Measurements from ENCODE around the gene YY1. TPM values are rescaled to one million over a fixed set of nuclear protein-coding genes. Genes with fewer than 3 reads are reported as not detected.

The YY1 gene
- total RNA-seq, 1 experiment from 2014 or later: 97.0 TPM

GRCh38 chr14:100279563-100279962 is 40.6 kb downstream of the YY1 start:
- Histone ChIP-seq H3K27me3 (replicated peaks; ENCODE audit: insufficient read depth, low read depth, low read length, poor library complexity) (no peaks in the 10 kb centered on the region), H3K9me3 (ENCODE audit: low read depth, low read length, poor library complexity, severe bottlenecking) (no peaks in the 10 kb centered on the region), H3K27ac (ENCODE audit: low read depth, low read length, poor library complexity, severe bottlenecking) (no peak overlapping the region), H3K4me3 (ENCODE audit: low read depth, low read length, poor library complexity, severe bottlenecking) (no peak overlapping the region), H3K4me1 (ENCODE audit: insufficient read depth, low read length, poor library complexity, severe bottlenecking) (no peaks in the 10 kb centered on the region), H3K36me3 (ENCODE audit: insufficient read depth, low read length, poor library complexity, severe bottlenecking) (peaks cover 18% of the 10 kb centered on the region)
- no TSS peak for BruUV-seq (replicated peaks)
- ChIA-PET POLR2A (ENCODE audit: low non-redundant PET) (no interaction called here), CTCF (no interaction called here)
- TF ChIP-seq EZH2 (IDR thresholded peaks at IDR 0.05; ENCODE audit: borderline replicate concordance, low read depth, low read length, poor library complexity, severe bottlenecking) (no peak), CTCF (conservative IDR thresholded peaks at IDR 0.05; ENCODE audit: low read depth, low read length) (no peak)
- intact Hi-C loops (cut with micrococcal nuclease; ENCODE audit: unreplicated experiment): no loop called here
- DNase-seq (ENCODE audit: low spot score): no peak

GRCh38 chr14:100281286-100282082 is 42.5 kb downstream of the YY1 start:
- no peak for DNase-seq (ENCODE audit: low spot score)
- Histone ChIP-seq H3K9me3 (ENCODE audit: low read depth, low read length, poor library complexity, severe bottlenecking) (no peaks in the 10 kb centered on the region), H3K27ac (ENCODE audit: low read depth, low read length, poor library complexity, severe bottlenecking) (no peak overlapping the region), H3K27me3 (replicated peaks; ENCODE audit: insufficient read depth, low read depth, low read length, poor library complexity) (no peaks in the 10 kb centered on the region), H3K4me1 (ENCODE audit: insufficient read depth, low read length, poor library complexity, severe bottlenecking) (peaks cover 3% of the 10 kb centered on the region), H3K4me3 (ENCODE audit: low read depth, low read length, poor library complexity, severe bottlenecking) (no peak overlapping the region), H3K36me3 (ENCODE audit: insufficient read depth, low read length, poor library complexity, severe bottlenecking) (peaks cover 17% of the 10 kb centered on the region)
- POLR2A ChIA-PET (ENCODE audit: low non-redundant PET): no interaction called here
- intact Hi-C loops (cut with micrococcal nuclease; ENCODE audit: unreplicated experiment): no loop called here
- BruUV-seq (replicated peaks): no TSS peak
- TF ChIP-seq CTCF (conservative IDR thresholded peaks at IDR 0.05; ENCODE audit: low read depth, low read length) (no peak), EZH2 (IDR thresholded peaks at IDR 0.05; ENCODE audit: borderline replicate concordance, low read depth, low read length, poor library complexity, severe bottlenecking) (no peak)
- CTCF ChIA-PET: no interaction called here

- Histone ChIP-seq H3K4me1 (ENCODE audit: insufficient read depth, low read length, poor library complexity, severe bottlenecking) (peaks cover 3% of the 10 kb centered on the region), H3K36me3 (ENCODE audit: insufficient read depth, low read length, poor library complexity, severe bottlenecking) (peaks cover 12% of the 10 kb centered on the region), H3K27me3 (replicated peaks; ENCODE audit: insufficient read depth, low read depth, low read length, poor library complexity) (no peaks in the 10 kb centered on the region), H3K4me3 (ENCODE audit: low read depth, low read length, poor library complexity, severe bottlenecking) (no peak overlapping the region), H3K9me3 (ENCODE audit: low read depth, low read length, poor library complexity, severe bottlenecking) (no peaks in the 10 kb centered on the region), H3K27ac (ENCODE audit: low read depth, low read length, poor library complexity, severe bottlenecking) (no peak overlapping the region)
- ChIA-PET POLR2A (ENCODE audit: low non-redundant PET) (no interaction called here), CTCF (no interaction called here)
- no TSS peak for BruUV-seq (replicated peaks)
- no peak for TF ChIP-seq EZH2 (IDR thresholded peaks at IDR 0.05; ENCODE audit: borderline replicate concordance, low read depth, low read length, poor library complexity, severe bottlenecking)
- TF ChIP-seq CTCF (conservative IDR thresholded peaks at IDR 0.05; ENCODE audit: low read depth, low read length): no peak
- intact Hi-C loops (cut with micrococcal nuclease; ENCODE audit: unreplicated experiment): no loop called here
- no peak for DNase-seq (ENCODE audit: low spot score)
Observed at GRCh38 chr14:100282083-100282350, 43.1 kb downstream of the YY1 start.
